Fibroblast of lung (primary cell): Measurements from ENCODE around the gene FAM50B. TPM values are rescaled to one million over a fixed set of nuclear protein-coding genes. Genes with fewer than 3 reads are reported as not detected.
A peak's percentile ranks its signal among the peaks of the same experiment; 100 is the strongest.

ENCODE experiments used
- DNase-seq, 2 donors: peaks; one replicate each; pipeline versions ENCODE4 v3.0.0 to v3.0.0-alpha.2; 2010; ENCODE audit warnings: low read depth in 2 of 2
- H2AFZ ChIP-seq: 2 replicates; pipeline ENCODE4 v1.5.1; 2012; ENCODE audit warnings: low read length, control low read depth, inconsistent platforms
- H3K27ac ChIP-seq: 2 replicates; pipeline ENCODE4 v1.5.1; 2011; ENCODE audit warnings: low read length, control low read depth; ENCODE audit not compliant: insufficient read depth
- H3K27me3 ChIP-seq: 2 replicates; pipeline ENCODE4 v1.5.1; 2011; ENCODE audit warnings: mild to moderate bottlenecking, low read length; ENCODE audit not compliant: control insufficient read depth, insufficient read depth
- H3K36me3 ChIP-seq: 2 replicates; pipeline ENCODE4 v1.5.1; 2011; ENCODE audit warnings: low read length; ENCODE audit not compliant: control insufficient read depth, insufficient read depth
- H3K4me1 ChIP-seq: 2 replicates; pipeline ENCODE4 v1.5.1; 2011; ENCODE audit warnings: low read length; ENCODE audit not compliant: control insufficient read depth, insufficient read depth; ENCODE audit errors: extremely low read depth
- H3K4me2 ChIP-seq: 2 replicates; pipeline ENCODE4 v1.5.1; 2011; ENCODE audit warnings: low read length, control low read depth; ENCODE audit not compliant: insufficient read depth; ENCODE audit errors: extremely low read depth
- H3K4me3 ChIP-seq, 4 experiments: fragments of 200-600 bp in 1 of 4; sonication (generic) in 1 of 4; replicated peaks in 1 of 4; 2 replicates each; pipeline ENCODE4 v1.5.1; 2011 to 2016; ENCODE audit warnings: low read length in 4 of 4, low read depth in 3 of 4, mild to moderate bottlenecking in 3 of 4, control low read depth in 2 of 4, inconsistent platforms in 1 of 4, mixed read lengths in 1 of 4; ENCODE audit not compliant: insufficient read depth in 1 of 4; ENCODE audit errors: control extremely low read depth in 1 of 4
- H3K79me2 ChIP-seq: 2 replicates; pipeline ENCODE4 v1.5.1; 2012; ENCODE audit warnings: mild to moderate bottlenecking, low read length, inconsistent platforms; ENCODE audit not compliant: control insufficient read depth, insufficient read depth
- H3K9ac ChIP-seq: 2 replicates; pipeline ENCODE4 v1.5.1; 2011; ENCODE audit warnings: mild to moderate bottlenecking, low read length, control low read depth; ENCODE audit not compliant: insufficient read depth
- H3K9me3 ChIP-seq: 2 replicates; pipeline ENCODE4 v1.5.1; 2012; ENCODE audit warnings: low read depth, low read length; ENCODE audit not compliant: control insufficient read depth, insufficient read depth
- H4K20me1 ChIP-seq: 2 replicates; pipeline ENCODE4 v1.5.1; 2011; ENCODE audit warnings: low read length; ENCODE audit not compliant: control insufficient read depth, insufficient read depth; ENCODE audit errors: extremely low read depth
- EZH2 ChIP-seq: IDR thresholded peaks from 2 replicates; pipeline ENCODE4 v1.5.1; 2012; ENCODE audit warnings: low read length, control low read depth, mild to moderate bottlenecking; ENCODE audit errors: missing control alignments
- polyA plus RNA-seq, 2 donors: library from polyadenylated mRNA; depleted of rRNA in 1 of 2; stranded (reverse) in 1 of 2; unstranded in 1 of 2; fragments of >200 nt; gene quantifications; 2 replicates each; pipeline ENCODE4 v1.2.1, GENCODE V29; 2011 to 2012; ENCODE audit warnings: missing spikeins in 1 of 2
- total RNA-seq: library from RNA; depleted of rRNA; stranded (reverse); fragments of >200 nt; gene quantifications from 2 replicates; pipeline ENCODE4 v1.2.1, GENCODE V29; 2014
- TF ChIP-seq, protein P1 (sequence below), 2 donors: IDR thresholded peaks in 1 of 2; conservative IDR thresholded peaks in 1 of 2; 1 replicate in 1 of 2; 2 replicates in 1 of 2; pipeline ENCODE4 v1.5.1; 2011 to 2012; ENCODE audit warnings: low read length in 2 of 2, control low read depth in 1 of 2, inconsistent platforms in 1 of 2, low read depth in 1 of 2, mild to moderate bottlenecking in 1 of 2

The FAM50B gene
- total and polyA plus RNA-seq, 2 donors (not counting 1 experiment from before 2014, with no cell fraction given), result 4.2 to 15.7 TPM

DNA sequence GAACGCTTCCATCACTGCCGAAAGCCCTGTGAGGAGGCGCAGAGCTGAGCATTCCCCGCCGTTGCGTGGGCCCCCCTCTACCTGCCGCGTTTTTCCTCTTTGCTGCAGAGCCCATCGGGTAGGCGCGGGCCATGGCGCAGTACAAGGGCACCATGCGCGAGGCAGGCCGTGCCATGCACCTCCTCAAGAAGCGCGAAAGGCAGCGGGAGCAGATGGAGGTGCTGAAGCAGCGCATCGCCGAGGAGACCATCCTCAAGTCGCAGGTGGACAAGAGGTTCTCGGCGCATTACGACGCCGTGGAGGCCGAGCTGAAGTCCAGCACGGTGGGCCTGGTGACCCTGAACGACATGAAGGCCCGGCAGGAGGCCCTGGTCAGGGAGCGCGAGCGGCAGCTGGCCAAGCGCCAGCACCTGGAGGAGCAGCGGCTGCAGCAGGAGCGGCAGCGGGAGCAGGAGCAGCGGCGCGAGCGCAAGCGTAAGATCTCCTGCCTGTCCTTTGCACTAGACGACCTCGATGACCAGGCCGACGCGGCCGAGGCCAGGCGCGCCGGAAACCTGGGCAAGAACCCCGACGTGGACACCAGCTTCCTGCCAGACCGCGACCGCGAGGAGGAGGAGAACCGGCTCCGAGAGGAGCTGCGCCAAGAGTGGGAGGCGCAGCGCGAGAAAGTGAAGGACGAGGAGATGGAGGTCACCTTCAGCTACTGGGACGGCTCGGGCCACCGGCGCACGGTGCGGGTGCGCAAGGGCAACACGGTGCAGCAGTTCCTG is 693 bp downstream of the FAM50B start:
- Histone ChIP-seq H3K4me3 (peak overlapping the region; percentile 42 to 65 (median 58)), H3K27me3 (no peaks in the 10 kb centered on the region), H2AFZ (peak overlapping the region; percentile 78), H3K36me3 (peaks cover 2% of the 10 kb centered on the region), H3K4me1 (peaks cover 3% of the 10 kb centered on the region), H3K9me3 (no peaks in the 10 kb centered on the region), H3K4me2 (peak overlapping the region; percentile 75), H3K9ac (peak overlapping the region; percentile 46), H4K20me1 (no peaks in the 10 kb centered on the region), H3K79me2 (no peaks in the 10 kb centered on the region), H3K27ac (peak overlapping the region; percentile 25)
- peak; percentile 22 to 32 for DNase-seq
- TF ChIP-seq, protein P1, sequence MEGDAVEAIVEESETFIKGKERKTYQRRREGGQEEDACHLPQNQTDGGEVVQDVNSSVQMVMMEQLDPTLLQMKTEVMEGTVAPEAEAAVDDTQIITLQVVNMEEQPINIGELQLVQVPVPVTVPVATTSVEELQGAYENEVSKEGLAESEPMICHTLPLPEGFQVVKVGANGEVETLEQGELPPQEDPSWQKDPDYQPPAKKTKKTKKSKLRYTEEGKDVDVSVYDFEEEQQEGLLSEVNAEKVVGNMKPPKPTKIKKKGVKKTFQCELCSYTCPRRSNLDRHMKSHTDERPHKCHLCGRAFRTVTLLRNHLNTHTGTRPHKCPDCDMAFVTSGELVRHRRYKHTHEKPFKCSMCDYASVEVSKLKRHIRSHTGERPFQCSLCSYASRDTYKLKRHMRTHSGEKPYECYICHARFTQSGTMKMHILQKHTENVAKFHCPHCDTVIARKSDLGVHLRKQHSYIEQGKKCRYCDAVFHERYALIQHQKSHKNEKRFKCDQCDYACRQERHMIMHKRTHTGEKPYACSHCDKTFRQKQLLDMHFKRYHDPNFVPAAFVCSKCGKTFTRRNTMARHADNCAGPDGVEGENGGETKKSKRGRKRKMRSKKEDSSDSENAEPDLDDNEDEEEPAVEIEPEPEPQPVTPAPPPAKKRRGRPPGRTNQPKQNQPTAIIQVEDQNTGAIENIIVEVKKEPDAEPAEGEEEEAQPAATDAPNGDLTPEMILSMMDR (conservative IDR thresholded peaks at IDR 0.05 in 1 of 2, IDR thresholded peaks at IDR 0.05 in 1 of 2; ENCODE audit: low read depth in 1 of 2, low read length in 2 of 2), result no peak
- TF ChIP-seq EZH2, result no peak

DNA sequence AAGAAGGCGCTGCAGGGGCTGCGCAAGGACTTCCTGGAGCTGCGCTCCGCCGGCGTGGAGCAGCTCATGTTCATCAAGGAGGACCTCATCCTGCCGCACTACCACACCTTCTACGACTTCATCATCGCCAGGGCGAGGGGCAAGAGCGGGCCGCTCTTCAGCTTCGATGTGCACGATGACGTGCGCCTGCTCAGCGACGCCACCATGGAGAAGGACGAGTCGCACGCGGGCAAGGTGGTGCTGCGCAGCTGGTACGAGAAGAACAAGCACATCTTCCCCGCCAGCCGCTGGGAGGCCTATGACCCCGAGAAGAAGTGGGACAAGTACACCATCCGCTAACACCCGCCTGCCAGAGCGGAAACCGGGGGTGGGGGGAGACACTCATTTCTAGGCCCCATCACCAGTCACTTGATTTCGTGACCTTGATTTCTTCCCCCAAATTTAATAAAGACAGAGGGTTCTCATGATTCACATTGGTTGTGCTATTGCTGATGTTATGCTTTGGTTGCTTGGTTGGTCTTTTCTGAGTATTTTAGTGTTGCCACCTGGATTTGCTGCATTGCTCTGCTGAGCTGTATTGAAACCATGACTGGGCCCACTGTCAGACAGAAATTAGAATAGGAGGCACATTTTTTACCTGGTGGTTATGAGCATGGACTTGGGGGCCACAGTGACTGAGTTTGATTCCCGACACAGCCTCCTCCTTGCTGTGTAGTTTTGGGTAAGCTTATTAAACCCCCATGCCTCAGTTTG is 1.5 kb downstream of the FAM50B start:
- Histone ChIP-seq H3K4me1 (peaks cover 2% of the 10 kb centered on the region), H3K9ac (no peak overlapping the region), H3K27ac (no peak overlapping the region), H3K27me3 (no peaks in the 10 kb centered on the region), H3K79me2 (no peaks in the 10 kb centered on the region), H3K36me3 (peaks cover 2% of the 10 kb centered on the region), H3K4me2 (peak overlapping the region; percentile 8), H3K9me3 (no peaks in the 10 kb centered on the region), H2AFZ (no peak overlapping the region), H3K4me3 (peak overlapping the region in 1 of 4 experiments; percentile 65), H4K20me1 (no peaks in the 10 kb centered on the region)
- DNase-seq, result no peak
- no peak for TF ChIP-seq EZH2
- TF ChIP-seq, protein P1 (conservative IDR thresholded peaks at IDR 0.05 in 1 of 2, IDR thresholded peaks at IDR 0.05 in 1 of 2; ENCODE audit: low read depth in 1 of 2, low read length in 2 of 2), result no peak

DNA sequence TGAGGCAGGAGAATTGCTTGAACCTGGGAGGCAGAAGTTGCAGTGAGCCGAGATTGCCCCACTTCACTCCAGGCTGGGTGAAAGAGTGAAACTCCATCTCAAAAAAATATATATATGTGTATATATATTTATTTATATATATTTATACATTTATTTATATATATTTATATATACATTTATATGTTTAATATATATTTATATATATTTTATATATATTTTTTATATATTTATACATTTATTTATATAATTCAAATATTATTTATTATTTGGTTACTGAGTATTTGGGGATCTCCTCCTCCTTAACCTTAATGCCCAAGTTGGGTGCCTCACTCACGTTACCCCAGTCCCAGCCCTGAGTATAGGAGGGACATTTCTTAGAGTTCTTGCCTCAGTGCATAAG is 2.7 kb downstream of the FAM50B start:
- H2AFZ ChIP-seq, result no peak overlapping the region
- TF ChIP-seq, protein P1 (conservative IDR thresholded peaks at IDR 0.05 in 1 of 2, IDR thresholded peaks at IDR 0.05 in 1 of 2; ENCODE audit: low read depth in 1 of 2, low read length in 2 of 2), result no peak
- no peak for TF ChIP-seq EZH2
- DNase-seq, result no peak
- H3K36me3 ChIP-seq, result peaks cover 2% of the 10 kb centered on the region
- no peaks in the 10 kb centered on the region for H3K79me2 ChIP-seq
- H3K4me2 ChIP-seq, result no peak overlapping the region
- no peak overlapping the region for H3K4me3 ChIP-seq
- no peak overlapping the region for H3K9ac ChIP-seq
- no peaks in the 10 kb centered on the region for H4K20me1 ChIP-seq
- no peak overlapping the region for H3K27ac ChIP-seq
- H3K9me3 ChIP-seq, result no peaks in the 10 kb centered on the region
- peaks cover 2% of the 10 kb centered on the region for H3K4me1 ChIP-seq
- no peaks in the 10 kb centered on the region for H3K27me3 ChIP-seq
